Cortex of kidney (tissue), 1 donor: ENCODE results near the gene ANK2.

ENCODE experiments used
- DNase-seq: peaks from one replicate; lab custom pipeline; 2025; lab: John Stamatoyannopoulos, UW

Gene ANK2

GRCh38 chr4:113344100-113344499 is 294.6 kb downstream of the ANK2 start:
- no peak for DNase-seq

GRCh38 chr4:113347245-113347644 is 297.8 kb downstream of the ANK2 start:
- no peak for DNase-seq

GRCh38 chr4:113349430-113349829 is 300.0 kb downstream of the ANK2 start:
- DNase-seq, result no peak

- DNase-seq, result no peak
These were observed 301.1 kb downstream of the ANK2 start for GRCh38 chr4:113350576-113350975.

GRCh38 chr4:113355550-113356371 is 306.3 kb downstream of the ANK2 start:
- no peak for DNase-seq

- no peak for DNase-seq
These were observed 307.0 kb downstream of the ANK2 start for GRCh38 chr4:113356453-113356852.

GRCh38 chr4:113358784-113359183 is 309.3 kb downstream of the ANK2 start:
- DNase-seq, result no peak

GRCh38 chr4:113365377-113365776 is 315.9 kb downstream of the ANK2 start:
- no peak for DNase-seq

- no peak for DNase-seq
These were observed 318.6 kb downstream of the ANK2 start for GRCh38 chr4:113368056-113368455.

- DNase-seq, result no peak
These were observed 321.7 kb downstream of the ANK2 start for GRCh38 chr4:113371111-113371510.

GRCh38 chr4:113375964-113376666 is 326.7 kb downstream of the ANK2 start:
- DNase-seq, result no peak

GRCh38 chr4:113378836-113379235 is 329.4 kb downstream of the ANK2 start:
- DNase-seq, result no peak

- DNase-seq, result no peak
These were observed 333.3 kb downstream of the ANK2 start for GRCh38 chr4:113382704-113383103.

- no peak for DNase-seq
These were observed 333.8 kb downstream of the ANK2 start for GRCh38 chr4:113383111-113383785.

GRCh38 chr4:113384600-113384999 is 335.1 kb downstream of the ANK2 start:
- DNase-seq, result no peak

GRCh38 chr4:113385281-113385899 is 335.9 kb downstream of the ANK2 start:
- DNase-seq, result no peak

- DNase-seq, result no peak
These were observed 339.7 kb downstream of the ANK2 start for GRCh38 chr4:113389160-113389559.

GRCh38 chr4:113390850-113391249 is 341.4 kb downstream of the ANK2 start:
- no peak for DNase-seq

GRCh38 chr4:113394108-113394729 is 344.8 kb downstream of the ANK2 start:
- no peak for DNase-seq

- DNase-seq, result no peak
These were observed 345.5 kb downstream of the ANK2 start for GRCh38 chr4:113394730-113395530.

- no peak for DNase-seq
These were observed 347.8 kb downstream of the ANK2 start for GRCh38 chr4:113397114-113397701.
